ENCODE measurements around the gene FADD.

FADD gene, protein sequence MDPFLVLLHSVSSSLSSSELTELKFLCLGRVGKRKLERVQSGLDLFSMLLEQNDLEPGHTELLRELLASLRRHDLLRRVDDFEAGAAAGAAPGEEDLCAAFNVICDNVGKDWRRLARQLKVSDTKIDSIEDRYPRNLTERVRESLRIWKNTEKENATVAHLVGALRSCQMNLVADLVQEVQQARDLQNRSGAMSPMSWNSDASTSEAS

GRCh38 chr11:70202920-70203750, at the start of gene FADD:
Gene FADD (plus strand): TSS chr11:70203296. CDS start chr11:70203460, 164 bp downstream.
- peak; percentile 94 for DNase-seq (ENCODE audit: low spot score)

GRCh38 chr11:70155386-70155785, 47.7 kb upstream of the FADD start:
- no peak for DNase-seq (ENCODE audit: low spot score)

- no peak for DNase-seq (ENCODE audit: low spot score)
Measured at GRCh38 chr11:70156291-70157037, 46.6 kb upstream of the FADD start.

DNA sequence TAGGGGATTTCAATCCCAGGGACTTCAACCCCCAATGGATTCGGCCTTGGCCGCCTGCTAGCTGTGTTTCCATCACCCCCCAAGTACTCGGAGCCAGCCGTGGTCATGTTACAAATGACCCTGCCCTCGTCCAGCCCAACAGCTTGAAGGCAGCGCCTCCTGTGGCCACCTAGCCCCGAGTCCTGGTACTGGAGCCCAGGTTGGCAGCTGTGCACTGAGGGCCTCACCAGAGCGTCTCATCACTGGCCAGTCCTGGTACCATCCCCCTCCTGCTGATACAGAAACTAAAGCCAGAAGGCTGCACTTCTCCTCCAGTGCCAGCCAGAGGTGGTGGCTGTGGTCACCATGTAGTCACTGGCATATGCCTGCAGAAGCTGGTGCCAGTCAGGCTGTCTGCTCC, 44.9 kb upstream of the FADD start:
- DNase-seq (ENCODE audit: low spot score): no peak

DNA sequence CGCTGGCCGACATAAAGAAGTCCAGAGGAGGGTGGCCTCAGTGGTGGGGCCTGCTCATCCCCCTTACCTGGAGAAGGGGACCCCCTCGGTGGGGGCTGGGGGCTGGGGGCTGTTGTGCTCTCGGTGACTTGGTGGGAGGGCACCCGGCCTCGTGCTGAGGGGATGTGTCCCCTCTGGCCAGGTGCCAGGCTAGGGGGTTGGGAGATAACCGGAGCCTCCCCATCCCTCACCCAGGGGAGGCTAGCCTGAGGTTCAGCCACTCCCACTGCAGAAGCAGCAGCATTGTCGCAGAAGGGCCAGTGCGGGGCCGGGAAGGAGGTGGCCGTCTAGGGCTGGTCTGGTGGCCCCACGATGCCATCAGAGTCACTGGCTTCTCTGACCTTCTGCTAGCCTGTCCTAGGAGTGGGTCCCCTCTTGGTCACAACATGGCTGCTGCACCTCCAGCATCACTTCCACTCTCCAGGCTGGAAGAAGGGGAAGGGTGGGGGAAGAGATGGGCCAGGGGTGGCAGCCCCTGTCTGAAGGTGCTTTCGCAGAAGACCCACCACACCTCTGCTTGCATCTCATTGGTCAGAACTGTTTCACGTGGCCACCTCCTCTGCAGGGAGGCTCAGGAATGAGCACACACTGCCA, 44.2 kb upstream of the FADD start:
- DNase-seq (ENCODE audit: low spot score): no peak

DNA sequence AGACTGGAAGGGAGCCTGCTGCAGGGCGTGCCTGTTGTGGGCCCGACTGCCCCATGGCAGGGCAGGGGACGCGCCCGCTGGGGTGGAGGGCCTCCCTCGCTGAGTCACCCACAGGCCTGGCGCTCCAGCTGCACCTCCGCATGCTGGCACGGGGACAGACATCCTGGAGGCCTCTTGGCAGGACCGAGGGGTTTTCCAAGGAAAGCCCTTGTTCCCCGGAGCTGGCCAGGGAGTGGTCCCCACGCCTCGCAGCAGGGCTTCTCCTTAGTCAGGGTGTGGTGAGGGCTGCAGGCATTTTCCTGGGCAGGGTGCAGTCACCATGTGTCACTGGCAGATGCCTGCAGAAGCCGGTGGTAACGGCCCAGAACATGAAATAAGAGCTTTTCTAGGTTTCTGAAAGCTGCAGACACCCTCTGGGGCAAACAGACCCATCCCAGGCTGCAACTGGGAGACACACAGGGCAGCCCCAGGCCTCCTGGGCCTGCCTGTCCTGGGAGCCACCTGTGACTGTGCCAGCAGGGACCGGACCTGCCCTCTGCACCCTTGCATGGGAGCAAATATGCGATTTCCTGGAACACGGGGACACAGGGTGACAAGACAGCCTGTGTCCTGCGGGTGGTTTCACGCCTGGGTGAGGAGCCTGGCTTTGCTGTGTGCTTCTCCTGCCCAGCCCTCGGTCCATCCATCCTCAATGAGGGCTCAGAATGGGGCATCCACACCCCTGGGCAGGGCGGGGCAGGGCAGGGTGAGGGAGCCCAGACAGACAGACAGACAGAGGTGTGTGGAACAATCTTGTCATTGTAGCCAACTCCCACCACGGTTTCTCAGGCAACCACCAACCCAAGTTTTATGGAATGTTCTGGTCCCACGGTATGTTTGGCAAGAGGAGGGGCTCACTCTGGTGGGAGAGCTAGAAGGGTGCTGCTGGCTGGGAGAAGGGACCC, 43.2 kb upstream of the FADD start:
- no peak for DNase-seq (ENCODE audit: low spot score)

GRCh38 chr11:70161043-70161625, 42.0 kb upstream of the FADD start:
- no peak for DNase-seq (ENCODE audit: low spot score)

GRCh38 chr11:70164705-70165104, 38.4 kb upstream of the FADD start:
- DNase-seq (ENCODE audit: low spot score): no peak

- no peak for DNase-seq (ENCODE audit: low spot score)
Measured at GRCh38 chr11:70167120-70167519, 36.0 kb upstream of the FADD start.

- no peak for DNase-seq (ENCODE audit: low spot score)
Measured at GRCh38 chr11:70167723-70168404, 35.2 kb upstream of the FADD start.

- DNase-seq (ENCODE audit: low spot score): no peak
Measured at GRCh38 chr11:70168405-70168754, 34.7 kb upstream of the FADD start.

- DNase-seq (ENCODE audit: low spot score): no peak
Measured at GRCh38 chr11:70169127-70169526, 34.0 kb upstream of the FADD start.

DNA sequence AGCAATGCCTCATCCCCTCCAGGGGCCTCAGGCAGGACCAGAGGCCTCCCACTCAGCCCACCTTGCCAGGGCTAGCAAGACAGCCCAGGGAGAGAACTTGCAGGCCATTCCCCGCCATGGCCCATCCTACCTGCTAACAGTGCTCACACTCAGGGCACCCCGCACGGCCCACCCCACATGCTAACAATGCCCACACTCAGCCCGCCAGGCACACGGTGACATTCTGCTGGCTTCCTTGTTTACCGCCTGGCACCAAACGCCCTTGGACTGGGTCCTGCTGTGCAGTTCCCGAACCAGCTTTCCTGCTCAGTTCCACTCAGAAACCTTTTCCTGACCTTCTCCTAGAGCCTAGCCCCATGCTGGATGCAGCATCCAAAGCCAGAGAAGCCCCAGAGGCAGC, 33.5 kb upstream of the FADD start:
- DNase-seq (ENCODE audit: low spot score): no peak

- no peak for DNase-seq (ENCODE audit: low spot score)
Measured at GRCh38 chr11:70170596-70171210, 32.4 kb upstream of the FADD start.

DNA sequence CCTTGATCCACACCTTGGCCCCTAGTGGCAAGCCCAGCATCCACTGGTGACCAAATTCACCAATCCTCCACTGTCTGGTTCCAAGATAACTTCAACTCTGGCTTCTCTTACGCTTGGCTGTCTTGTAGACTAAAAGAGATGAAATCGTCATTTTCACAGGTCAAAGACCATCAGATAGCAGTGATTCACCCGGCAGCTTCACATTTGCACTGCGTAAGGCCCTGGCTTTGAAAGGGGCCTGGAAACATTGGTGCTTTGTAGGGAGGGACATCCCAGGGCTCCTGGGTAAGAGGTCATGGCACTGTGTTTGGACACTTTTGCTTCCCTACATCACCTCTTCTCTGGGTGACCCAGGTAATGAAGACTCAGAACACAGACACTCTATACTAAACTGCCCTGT, 30.1 kb upstream of the FADD start:
- DNase-seq (ENCODE audit: low spot score): no peak

DNA sequence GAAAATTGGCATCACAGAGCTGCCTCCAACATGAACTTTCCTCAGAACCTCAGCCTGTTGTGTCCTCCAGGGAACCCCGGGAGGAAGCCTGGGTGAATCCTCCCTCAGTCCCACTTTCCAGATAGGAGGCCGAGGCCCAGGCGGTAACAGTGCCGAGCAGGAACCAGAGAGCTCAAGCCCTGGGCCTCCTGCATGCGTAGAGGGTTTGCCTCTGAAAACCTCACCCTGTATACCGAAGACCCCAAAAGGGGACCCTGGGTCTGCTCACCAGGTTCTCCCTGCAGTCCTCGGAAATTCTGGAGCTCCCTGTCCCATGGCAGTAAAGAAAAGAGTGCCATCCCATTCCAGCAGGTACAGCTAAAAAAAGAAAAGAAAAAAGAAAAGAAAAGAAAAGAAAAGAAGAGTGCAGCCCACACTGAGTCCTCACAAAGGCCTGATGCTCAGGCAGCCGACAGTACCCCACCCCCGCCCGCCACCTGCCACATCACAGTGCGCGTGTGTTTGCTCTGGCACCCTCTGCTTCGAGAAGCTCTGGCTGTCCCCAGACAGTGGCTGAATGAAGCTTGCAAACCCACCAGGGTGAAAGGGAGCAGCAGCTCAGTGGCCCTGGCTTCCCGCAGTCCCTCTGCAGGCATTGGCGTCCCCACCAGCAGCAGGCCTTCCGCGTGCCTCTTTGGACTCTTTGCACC, 28.4 kb upstream of the FADD start:
- no peak for DNase-seq (ENCODE audit: low spot score)

DNA sequence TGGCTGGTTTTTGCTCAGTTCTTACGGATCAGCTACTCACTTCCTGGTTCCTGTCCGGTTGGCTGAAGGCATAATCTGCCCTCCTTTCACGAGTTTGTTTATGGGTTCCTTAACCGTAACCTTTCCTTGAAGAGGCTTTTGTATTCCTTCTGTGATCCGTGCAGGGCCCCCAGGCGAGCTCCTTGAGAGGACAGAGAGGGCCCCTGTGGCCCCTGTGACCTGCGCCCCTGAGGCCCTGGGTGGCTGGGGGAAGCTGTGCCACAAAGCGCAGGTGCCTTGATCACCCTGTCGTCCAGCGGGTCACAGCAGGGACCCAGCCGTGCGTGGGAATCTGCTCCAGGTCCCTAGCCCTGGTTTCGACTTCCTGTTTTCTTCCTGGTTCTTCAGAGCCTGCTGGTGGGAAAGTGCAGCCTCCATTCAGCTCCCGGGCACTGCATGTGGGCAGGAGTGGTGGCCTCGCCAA, 27.8 kb upstream of the FADD start:
- no peak for DNase-seq (ENCODE audit: low spot score)

DNA sequence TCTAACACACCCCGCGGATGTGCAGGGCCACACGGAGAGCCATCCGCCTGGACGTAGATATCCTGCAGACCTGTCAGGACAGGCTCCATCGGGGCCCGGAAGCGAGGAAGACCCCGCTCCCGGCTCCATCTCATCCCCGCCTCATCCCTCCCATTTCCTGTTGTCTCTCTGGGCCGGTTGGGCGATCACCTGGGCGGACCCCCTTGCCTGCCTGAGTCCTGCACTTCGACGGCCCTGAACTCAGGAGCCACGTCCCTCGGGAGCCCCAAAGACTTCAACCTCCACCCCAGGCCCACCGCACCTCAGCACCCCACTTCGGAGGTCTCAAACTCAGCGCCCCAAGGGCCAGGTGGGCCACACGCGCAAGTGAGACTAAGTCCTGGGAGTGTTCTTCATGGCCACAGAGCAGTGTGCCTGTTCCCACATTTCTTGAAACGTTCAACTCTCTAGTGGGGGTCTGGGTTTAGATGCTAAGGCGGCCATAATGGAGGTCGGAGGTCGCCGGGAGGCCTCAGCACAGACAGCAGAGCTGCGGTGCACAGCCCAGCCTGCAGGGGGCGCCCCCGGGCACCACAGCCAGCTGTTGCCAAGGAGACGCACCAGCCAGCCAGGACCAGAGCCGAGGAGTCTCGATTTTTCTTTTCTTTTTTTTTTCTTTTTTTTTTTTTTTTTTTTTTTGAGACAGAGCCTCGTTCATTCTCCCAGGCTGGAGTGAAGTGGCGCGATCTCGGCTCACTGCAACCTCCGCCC, 26.0 kb upstream of the FADD start:
- peak; percentile 82 for DNase-seq (ENCODE audit: low spot score)

- no peak for DNase-seq (ENCODE audit: low spot score)
Measured at GRCh38 chr11:70180906-70181305, 22.2 kb upstream of the FADD start.

Measured in germinal center (tissue), 1 donor.